ENCODE results near the gene IFNLR1.

The IFNLR1 gene

DNA sequence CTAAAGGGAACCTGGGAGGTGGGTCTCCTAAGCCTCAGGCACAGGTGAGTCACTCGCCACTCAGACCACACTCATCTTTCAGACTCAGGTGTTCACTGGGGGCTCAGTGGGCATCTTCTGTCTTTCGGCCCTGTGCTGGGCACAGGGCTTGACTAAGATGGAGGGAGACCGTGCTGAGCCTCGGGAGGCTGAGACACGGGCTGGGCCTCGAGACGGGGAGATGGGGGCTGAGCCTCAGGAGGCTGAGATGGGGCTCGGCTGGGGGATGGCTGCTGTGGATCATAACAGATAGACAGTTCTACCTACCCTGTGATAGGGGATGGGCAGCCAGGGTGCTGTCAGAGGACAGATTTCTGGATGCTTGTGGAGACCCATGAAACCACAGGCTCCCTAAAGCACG lies 15.5 kb upstream of the IFNLR1 start:
- H3K4me3 ChIP-seq (replicated peaks in 1 of 2; ENCODE audit: low read depth in 2 of 2, low read length in 2 of 2) = no peak overlapping the region
- TF ChIP-seq, protein P1, sequence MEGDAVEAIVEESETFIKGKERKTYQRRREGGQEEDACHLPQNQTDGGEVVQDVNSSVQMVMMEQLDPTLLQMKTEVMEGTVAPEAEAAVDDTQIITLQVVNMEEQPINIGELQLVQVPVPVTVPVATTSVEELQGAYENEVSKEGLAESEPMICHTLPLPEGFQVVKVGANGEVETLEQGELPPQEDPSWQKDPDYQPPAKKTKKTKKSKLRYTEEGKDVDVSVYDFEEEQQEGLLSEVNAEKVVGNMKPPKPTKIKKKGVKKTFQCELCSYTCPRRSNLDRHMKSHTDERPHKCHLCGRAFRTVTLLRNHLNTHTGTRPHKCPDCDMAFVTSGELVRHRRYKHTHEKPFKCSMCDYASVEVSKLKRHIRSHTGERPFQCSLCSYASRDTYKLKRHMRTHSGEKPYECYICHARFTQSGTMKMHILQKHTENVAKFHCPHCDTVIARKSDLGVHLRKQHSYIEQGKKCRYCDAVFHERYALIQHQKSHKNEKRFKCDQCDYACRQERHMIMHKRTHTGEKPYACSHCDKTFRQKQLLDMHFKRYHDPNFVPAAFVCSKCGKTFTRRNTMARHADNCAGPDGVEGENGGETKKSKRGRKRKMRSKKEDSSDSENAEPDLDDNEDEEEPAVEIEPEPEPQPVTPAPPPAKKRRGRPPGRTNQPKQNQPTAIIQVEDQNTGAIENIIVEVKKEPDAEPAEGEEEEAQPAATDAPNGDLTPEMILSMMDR (IDR thresholded peaks at IDR 0.05; ENCODE audit: low read depth, low read length) = no peak
- no peak for DNase-seq (ENCODE audit: low read depth in 2 of 2)

DNA sequence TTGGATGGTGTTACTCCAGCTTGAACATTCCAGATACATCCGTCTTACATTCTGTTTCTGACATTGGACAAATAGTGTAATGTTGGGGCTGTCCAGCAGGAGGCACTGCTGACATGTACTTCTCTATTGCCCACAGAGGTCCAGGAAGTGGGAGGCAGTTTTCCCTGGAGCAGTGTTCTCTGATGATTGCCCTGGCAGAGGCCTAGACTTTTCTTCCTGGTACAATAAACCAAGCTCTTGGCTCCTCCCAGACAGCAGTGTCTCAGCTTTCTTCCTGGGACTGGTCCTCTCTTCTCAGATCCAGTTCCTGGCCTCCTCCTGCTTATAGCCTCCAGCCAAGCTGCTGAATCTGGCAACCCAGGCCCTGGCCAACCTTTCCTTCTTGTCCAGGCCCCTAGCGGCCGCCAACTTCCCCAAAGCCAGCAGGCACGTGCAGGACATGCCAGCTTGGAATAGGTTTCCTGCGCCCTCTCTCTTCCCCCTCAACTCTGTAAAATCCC lies 14.9 kb upstream of the IFNLR1 start:
- TF ChIP-seq, protein P1 (IDR thresholded peaks at IDR 0.05; ENCODE audit: low read depth, low read length) = peak; percentile 84
- DNase-seq (ENCODE audit: low read depth in 2 of 2) = peak; percentile 94 to 95
- no peak overlapping the region for H3K4me3 ChIP-seq (replicated peaks in 1 of 2; ENCODE audit: low read depth in 2 of 2, low read length in 2 of 2)

DNA sequence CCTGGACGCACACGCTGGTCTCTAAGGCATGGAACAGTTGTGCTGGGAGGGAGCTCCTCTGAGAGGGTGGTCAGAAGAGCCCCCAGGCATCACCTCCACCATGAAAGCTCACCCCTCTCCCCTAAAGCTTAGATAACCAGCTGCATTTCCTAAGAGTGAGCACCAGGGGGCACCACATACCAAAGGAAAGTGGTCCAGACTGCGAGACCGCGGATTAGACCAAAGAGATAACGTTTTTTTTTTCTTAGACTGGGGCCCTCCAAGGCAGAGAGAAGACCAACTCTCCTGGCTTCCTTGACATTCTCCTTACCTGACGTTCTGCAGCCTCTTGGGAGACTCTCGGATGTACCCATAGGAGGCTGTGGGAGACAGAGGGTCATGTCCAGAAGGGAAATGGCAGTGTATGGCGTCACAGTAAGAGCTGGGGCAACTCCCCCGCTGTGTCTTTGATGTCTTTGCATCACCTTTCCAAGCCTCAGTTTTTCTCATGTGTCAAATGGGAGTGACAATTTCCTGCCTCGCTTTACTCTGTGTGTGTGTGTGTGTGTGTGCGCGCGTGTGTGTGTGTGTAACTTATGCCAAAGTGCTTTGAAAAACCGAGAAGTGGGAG lies 12.3 kb upstream of the IFNLR1 start:
- H3K4me3 ChIP-seq (replicated peaks in 1 of 2; ENCODE audit: low read depth in 2 of 2, low read length in 2 of 2) = no peak overlapping the region
- TF ChIP-seq, protein P1 (IDR thresholded peaks at IDR 0.05; ENCODE audit: low read depth, low read length) = peak; percentile 81

DNA sequence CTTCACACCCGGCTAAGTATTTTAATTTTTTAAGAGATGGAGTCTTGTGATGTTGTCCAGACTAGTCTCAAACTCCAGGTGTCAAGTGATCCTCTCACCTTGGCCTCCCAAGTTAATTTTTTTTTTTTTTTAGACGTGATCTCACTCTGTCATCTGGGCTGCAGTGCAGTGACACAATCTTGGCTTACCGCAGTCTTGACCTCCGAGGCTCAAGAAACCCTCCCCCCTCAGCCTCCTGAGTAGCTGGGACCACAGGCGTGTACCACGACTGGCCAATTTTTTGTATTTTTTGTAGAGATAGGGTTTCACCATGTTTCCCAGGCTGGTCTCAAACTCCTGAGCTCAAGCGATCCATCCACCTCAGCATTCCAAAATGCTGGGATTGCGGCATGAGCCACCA lies 11.7 kb upstream of the IFNLR1 start:
- TF ChIP-seq, protein P1 (IDR thresholded peaks at IDR 0.05; ENCODE audit: low read depth, low read length) = no peak
- DNase-seq (ENCODE audit: low read depth in 2 of 2) = no peak
- H3K4me3 ChIP-seq (replicated peaks in 1 of 2; ENCODE audit: low read depth in 2 of 2, low read length in 2 of 2) = no peak overlapping the region

More for the DNA sequence above, 12.3 kb upstream of the IFNLR1 start:
- peak; percentile 70 to 71 for DNase-seq (ENCODE audit: low read depth in 2 of 2)

DNA sequence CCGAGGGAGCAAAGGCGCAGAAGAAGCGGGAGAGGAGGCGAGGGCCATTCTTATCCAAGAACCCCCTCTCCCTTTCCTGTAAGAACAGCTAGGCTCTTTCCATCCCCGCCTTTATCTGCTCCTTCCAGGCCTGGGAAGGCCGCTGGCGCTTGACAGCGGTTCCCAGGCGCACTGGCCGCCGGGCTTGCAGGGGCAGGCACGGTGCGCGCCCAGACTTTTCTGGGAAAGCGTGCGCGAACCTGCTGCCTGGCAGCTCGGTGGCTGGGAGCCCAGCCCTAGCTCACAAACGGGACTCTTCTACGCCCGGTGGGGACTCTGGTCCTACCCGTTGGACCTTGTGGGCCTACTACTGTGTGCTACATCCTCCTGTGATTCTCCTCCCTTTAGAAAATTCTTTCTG lies 8.8 kb upstream of the IFNLR1 start:
- DNase-seq (ENCODE audit: low read depth in 2 of 2) = no peak
- TF ChIP-seq, protein P1 (IDR thresholded peaks at IDR 0.05; ENCODE audit: low read depth, low read length) = no peak
- no peak overlapping the region for H3K4me3 ChIP-seq (replicated peaks in 1 of 2; ENCODE audit: low read depth in 2 of 2, low read length in 2 of 2)

DNA sequence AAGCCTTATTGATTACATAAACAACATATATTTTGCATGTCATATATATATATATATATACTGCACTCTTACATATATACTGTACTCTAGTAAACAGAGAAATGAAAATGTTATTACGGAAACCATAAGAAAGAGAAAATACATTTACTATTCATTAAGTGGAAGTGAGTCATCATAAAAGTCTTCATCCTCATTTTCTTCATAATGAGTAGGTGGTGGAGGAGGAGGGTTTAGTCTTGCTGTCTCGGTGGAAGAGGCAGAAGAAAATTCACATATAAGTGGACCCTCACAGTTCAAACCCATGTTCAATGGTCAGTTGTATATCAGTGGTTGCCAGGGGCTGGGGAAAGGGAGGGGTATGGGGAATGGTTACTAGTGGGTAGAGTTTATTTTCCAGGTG lies 8.0 kb upstream of the IFNLR1 start:
- H3K4me3 ChIP-seq (replicated peaks in 1 of 2; ENCODE audit: low read depth in 2 of 2, low read length in 2 of 2) = no peak overlapping the region
- TF ChIP-seq, protein P1 (IDR thresholded peaks at IDR 0.05; ENCODE audit: low read depth, low read length) = no peak
- no peak for DNase-seq (ENCODE audit: low read depth in 2 of 2)

DNA sequence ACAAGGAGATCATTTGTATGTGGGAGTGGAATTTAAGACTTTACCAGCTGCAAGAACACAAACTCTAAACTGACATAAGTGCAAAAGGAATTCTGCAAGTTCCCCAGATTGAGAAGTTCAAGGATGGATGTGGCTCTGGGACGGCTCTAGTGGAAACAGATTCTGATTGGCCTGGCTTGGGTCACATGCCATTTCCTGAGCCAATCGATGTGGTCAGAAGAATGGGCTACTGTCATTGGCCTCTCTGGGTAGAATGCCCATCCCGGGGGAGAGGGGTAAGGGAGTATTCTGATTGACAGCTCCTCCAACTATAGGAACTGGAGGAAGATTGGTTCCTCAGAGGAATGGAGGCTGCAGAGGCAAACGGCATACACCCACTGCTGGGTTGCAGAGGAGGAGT lies 6.0 kb upstream of the IFNLR1 start:
- no peak overlapping the region for H3K4me3 ChIP-seq (replicated peaks in 1 of 2; ENCODE audit: low read depth in 2 of 2, low read length in 2 of 2)
- TF ChIP-seq, protein P1 (IDR thresholded peaks at IDR 0.05; ENCODE audit: low read depth, low read length) = no peak
- DNase-seq (ENCODE audit: low read depth in 2 of 2) = peak in 1 of 2 donors; percentile 27

Measured in cardiac fibroblast (primary cell).